HG02763 (cell line): Measurements from ENCODE around the gene FAM219A.
"Not testable (repeated sequence)": the region's sequence is repeated elsewhere in the genome, so short reads cannot be mapped to it uniquely, and the experiment has no call there.

Source experiments
- ATAC-seq: cut with Tn5 transposase; IDR thresholded peaks from one replicate; pipeline ENCODE4 v1.9.1; 2021; ENCODE audit warnings: mild to moderate bottlenecking, moderate library complexity; ENCODE audit not compliant: unreplicated experiment

FAM219A gene

DNA sequence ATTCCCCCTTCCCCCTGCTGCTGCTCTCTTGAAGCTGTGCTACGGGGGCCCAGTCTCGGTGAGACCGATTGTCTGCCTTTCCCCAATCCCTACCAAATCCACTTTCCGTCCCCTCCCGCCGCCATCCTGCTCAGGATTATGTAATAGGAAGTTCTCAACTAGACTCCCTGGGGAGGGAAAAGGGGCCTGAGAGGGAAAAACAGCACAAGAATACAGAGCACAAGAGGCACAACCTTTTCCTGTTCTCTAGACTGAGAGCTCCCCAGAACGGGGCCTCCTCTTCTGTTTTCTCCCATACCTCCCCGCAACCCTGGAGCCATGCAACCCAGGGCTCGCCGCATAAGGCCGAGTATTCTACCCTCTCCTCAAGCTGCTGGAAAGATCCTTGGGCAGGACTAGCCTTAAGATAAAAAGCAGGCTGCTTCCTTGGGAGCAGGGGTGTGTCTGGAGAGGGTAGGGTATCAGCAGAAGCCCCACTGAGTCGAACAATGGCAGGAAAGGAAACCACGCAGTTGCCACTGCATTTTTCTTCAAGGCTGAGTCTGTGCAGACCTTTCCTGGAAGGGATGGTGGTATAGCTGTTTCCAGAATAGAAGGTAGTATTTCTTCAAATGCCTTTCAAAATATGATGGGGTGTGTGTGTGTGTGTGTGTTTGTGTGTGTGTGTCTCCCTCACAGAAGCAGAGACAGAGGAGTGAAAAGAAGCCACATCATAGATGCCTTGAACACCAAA, 94.6 kb downstream of the FAM219A start:
- no peak for ATAC-seq

DNA sequence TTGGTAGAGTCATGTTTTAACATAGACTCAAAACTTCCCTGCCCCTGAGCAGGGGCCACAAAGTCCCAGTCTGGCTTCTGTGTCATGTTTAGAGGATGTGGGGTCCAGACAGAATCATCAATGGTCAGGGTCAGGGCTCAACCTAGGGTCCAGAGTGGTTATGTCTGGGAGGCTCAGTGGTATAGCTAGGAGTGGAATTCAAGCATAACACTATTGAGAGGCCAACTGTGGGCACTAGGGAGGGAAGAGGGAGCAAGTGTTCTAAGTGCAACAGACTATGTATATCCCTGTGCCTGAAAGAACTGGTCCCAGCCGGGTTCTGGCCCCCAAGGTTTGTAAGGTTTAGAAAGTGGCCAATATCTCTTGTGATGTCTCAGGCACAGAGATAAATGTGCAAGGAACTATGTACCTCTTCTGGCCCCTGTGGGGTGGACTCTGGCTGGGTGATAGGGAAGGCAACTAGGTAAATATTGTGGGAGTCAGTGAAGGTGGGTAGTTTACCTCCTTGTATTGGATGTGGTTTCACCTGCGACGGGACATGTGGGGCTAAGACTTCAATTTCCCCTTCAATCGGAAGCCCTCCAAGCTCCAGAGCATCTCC, 95.7 kb downstream of the FAM219A start:
- no peak for ATAC-seq

DNA sequence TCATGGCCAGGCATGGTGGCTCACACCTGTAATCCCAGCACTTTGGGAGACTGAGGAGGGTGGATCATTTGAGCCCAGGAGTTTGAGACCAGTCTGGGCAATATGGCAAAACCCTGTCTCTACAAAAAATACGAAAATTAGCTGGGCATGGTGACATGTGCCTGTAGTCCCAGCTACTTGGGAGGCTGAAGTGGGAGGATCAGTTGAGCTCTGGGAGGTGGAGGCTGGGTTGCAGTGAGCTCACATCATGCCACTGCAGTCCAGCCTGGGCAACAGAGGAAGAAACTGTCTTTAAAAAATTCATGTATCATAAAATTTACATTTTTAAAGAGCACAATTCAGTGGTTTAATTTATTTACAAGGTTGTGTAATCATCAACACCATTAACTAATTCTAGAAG, 105.4 kb downstream of the FAM219A start:
- not testable (repeated sequence) for ATAC-seq

DNA sequence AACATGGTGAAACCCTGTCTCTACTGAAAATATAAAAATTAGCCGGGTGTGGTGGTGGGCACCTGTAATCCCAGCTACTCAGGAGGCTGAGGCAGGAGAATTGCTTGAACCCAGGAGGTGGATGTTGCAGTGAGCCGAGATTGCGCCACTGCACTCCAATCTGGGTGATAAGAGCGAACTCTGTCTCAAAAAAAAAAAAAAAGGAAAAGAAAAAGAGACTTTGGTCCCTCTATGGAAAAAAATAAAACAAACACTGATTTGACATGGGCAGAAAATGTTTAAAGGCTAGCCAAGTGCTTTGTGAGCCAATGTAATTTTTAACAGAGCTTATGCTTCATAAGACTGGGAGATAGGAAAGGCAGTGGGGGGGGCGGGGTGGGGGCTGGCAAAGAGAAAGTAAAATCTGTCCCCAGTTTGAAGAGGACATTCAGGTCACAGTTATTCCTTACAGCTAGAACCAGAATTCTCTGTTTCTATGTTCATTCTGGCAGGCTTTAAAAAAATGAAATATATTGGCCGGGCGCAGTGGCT, 106.2 kb downstream of the FAM219A start:
- not testable (repeated sequence) for ATAC-seq

DNA sequence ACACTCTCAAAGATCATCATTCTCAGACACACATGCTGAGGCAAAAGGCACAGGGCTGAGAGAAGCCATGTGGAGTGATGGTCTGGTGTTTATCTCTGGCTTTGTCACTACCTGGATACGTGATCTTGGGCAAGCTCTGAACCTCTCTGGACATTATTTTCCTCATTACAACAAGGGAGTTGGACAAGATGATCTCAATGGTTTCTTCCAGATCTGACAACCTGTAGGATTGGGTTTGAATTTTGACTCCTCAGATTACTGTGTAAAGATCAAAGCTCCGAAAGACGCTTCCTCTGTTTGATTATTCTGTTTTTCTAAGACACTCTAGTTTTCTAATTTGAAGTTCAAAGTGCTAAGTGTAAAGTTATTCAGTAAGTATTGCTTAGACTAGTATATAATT, 109.0 kb downstream of the FAM219A start:
- no peak for ATAC-seq
